LNCAP (cell line): Measurements from ENCODE around the gene ASB13.

Experiments used
- CTCF ChIP-seq: fragments of 450-650 bp; IDR thresholded peaks from 2 replicates; pipeline ENCODE4 v1.5.1; 2017; ENCODE audit warnings: mild to moderate bottlenecking

Gene ASB13

GRCh38 chr10:5618829-5619228 is 47.6 kb downstream of the ASB13 start:
- TF ChIP-seq CTCF, result no peak

- no peak for TF ChIP-seq CTCF
These were observed 48.4 kb downstream of the ASB13 start for GRCh38 chr10:5618042-5618441.

GRCh38 chr10:5617521-5617920 is 48.9 kb downstream of the ASB13 start:
- TF ChIP-seq CTCF, result no peak

- no peak for TF ChIP-seq CTCF
These were observed 49.6 kb downstream of the ASB13 start for GRCh38 chr10:5616836-5617235.

- TF ChIP-seq CTCF, result no peak
These were observed 50.3 kb downstream of the ASB13 start for GRCh38 chr10:5616046-5616445.

GRCh38 chr10:5615316-5615715 is 51.1 kb downstream of the ASB13 start:
- TF ChIP-seq CTCF, result no peak

GRCh38 chr10:5614155-5614721 is 52.2 kb downstream of the ASB13 start:
- no peak for TF ChIP-seq CTCF
